AG09309 (cell line): ENCODE results near the gene SMAD1.

Experiments
- DNase-seq: peaks from one replicate; pipeline ENCODE4 v3.0.0-alpha.2; 2010; ENCODE audit warnings: low read depth
- H3K4me3 ChIP-seq: 2 replicates; pipeline ENCODE4 v1.5.1; 2011; ENCODE audit warnings: mild to moderate bottlenecking, low read depth, low read length, moderate library complexity; ENCODE audit not compliant: control insufficient read depth
- TF ChIP-seq, protein P1 (sequence below): IDR thresholded peaks from 2 replicates; pipeline ENCODE4 v1.5.1; 2011; ENCODE audit warnings: mild to moderate bottlenecking, low read depth, low read length, inconsistent platforms; ENCODE audit not compliant: insufficient read depth, control insufficient read depth; ENCODE audit errors: missing control alignments

The SMAD1 gene

GRCh38 chr4:145473203-145473602, 8.4 kb upstream of the SMAD1 start:
- TF ChIP-seq, protein P1, sequence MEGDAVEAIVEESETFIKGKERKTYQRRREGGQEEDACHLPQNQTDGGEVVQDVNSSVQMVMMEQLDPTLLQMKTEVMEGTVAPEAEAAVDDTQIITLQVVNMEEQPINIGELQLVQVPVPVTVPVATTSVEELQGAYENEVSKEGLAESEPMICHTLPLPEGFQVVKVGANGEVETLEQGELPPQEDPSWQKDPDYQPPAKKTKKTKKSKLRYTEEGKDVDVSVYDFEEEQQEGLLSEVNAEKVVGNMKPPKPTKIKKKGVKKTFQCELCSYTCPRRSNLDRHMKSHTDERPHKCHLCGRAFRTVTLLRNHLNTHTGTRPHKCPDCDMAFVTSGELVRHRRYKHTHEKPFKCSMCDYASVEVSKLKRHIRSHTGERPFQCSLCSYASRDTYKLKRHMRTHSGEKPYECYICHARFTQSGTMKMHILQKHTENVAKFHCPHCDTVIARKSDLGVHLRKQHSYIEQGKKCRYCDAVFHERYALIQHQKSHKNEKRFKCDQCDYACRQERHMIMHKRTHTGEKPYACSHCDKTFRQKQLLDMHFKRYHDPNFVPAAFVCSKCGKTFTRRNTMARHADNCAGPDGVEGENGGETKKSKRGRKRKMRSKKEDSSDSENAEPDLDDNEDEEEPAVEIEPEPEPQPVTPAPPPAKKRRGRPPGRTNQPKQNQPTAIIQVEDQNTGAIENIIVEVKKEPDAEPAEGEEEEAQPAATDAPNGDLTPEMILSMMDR, result no peak
- no peak overlapping the region for H3K4me3 ChIP-seq
- DNase-seq, result no peak

DNA sequence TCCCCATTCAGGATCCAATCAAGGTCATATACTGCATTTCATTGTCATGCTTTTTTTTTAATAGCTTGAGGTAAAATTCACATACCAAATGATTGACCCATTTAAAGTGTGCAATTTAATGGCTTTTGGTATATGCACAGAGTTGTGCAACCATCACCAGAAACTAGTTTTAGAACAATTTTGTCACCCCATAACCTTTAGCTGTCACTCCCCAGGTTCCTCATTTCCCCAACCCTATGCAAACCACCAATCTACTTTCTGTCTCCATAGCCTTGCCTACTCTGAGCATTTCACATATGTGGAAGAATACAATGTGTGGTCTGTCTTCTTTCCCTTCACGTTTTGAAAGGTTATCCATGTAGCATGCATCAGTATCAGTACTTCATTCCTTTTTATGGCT, 1.4 kb upstream of the SMAD1 start:
- TF ChIP-seq, protein P1, result no peak
- H3K4me3 ChIP-seq, result no peak overlapping the region

DNA sequence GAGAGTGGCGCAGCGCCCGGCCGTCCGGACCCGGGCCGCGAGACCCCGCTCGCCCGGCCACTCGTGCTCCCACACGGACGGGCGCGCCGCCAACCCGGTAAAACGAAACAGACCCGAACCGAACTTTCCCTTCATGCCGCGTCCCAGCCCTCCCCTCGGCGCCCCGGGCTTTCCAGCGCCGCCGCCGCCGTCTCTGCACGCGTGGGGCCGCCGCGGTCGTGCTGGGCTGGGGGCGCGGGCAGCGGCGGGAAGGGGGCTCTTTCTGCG, 222 bp downstream of the SMAD1 start:
- H3K4me3 ChIP-seq, result peak overlapping the region; percentile 79
- TF ChIP-seq, protein P1, result no peak
- no peak for DNase-seq

More for the DNA sequence above, 1.4 kb upstream of the SMAD1 start:
- no peak for DNase-seq

GRCh38 chr4:145482209-145483037, 770 bp downstream of the SMAD1 start:
- peak; percentile 24 for DNase-seq
- TF ChIP-seq, protein P1, result no peak
- peak overlapping the region; percentile 79 for H3K4me3 ChIP-seq

DNA sequence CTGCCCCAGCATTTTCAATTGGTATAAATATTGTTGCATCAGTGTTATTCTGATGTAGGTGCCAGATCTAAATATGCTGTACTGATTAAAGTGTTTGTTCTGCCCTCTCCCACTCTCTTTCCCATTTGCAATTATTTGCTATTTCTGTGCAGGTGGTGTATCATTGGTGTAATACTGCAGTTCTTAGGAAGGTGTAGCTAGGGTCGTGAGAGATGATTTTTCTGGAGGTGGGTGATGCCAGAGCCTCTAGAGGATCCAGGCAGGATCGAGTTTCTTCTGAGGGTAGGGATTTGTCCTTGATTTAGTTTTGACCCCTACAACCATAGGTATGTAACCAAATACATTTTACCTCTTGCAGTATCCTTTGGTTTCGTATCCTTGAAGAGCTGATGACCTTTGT, 1.9 kb downstream of the SMAD1 start:
- TF ChIP-seq, protein P1, result no peak
- H3K4me3 ChIP-seq, result peak overlapping the region; percentile 79
- no peak for DNase-seq

- TF ChIP-seq, protein P1, result no peak
- H3K4me3 ChIP-seq, result no peak overlapping the region
- no peak for DNase-seq
Measured at GRCh38 chr4:145484225-145484846, 2.7 kb downstream of the SMAD1 start.

DNA sequence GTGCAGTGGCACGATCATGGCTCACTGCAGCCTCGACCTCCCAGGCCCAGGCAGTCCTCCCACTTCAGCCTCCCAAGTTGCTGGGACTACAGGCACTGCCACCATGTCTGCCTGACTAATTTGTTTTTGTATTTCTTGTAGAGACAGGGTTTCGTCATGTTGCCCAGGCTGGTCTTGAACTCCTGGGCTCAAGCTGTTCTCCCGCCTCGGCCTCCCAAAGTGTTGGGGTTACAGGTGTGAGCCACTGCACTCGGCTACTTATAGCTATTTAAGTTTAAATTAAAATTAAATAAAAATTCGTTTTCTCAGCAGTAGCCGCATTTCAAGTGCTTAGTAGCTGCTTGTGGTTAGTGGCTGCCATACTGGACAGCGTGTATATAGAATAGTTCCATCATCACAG, 3.5 kb downstream of the SMAD1 start:
- TF ChIP-seq, protein P1, result no peak
- no peak overlapping the region for H3K4me3 ChIP-seq

More for the DNA sequence above, 3.5 kb downstream of the SMAD1 start:
- DNase-seq, result no peak
